Neural progenitor cell (in vitro differentiated cells): Measurements from ENCODE around the gene MFAP3. TPM values are rescaled to one million over a fixed set of nuclear protein-coding genes. Genes with fewer than 3 reads are reported as not detected.

Experiments used
- DNase-seq: peaks from one replicate; pipeline ENCODE4 v3.0.0-alpha.2; 2016; ENCODE audit warnings: low spot score
- H2AFZ ChIP-seq: fragments of 200-600 bp; sonication (generic); replicated peaks from 2 replicates; pipeline ENCODE4 v1.6.1; 2016; ENCODE audit warnings: antibody characterized with exemption
- H3F3A ChIP-seq: fragments of 200-600 bp; sonication (generic); 2 replicates; pipeline ENCODE4 v1.6.1; 2016; ENCODE audit warnings: antibody characterized with exemption, low read depth
- H3K27ac ChIP-seq: fragments of 200-600 bp; sonication (generic); 2 replicates; pipeline ENCODE4 v1.5.1; 2016; ENCODE audit warnings: mild to moderate bottlenecking
- H3K27me3 ChIP-seq: fragments of 200-600 bp; sonication (generic); 2 replicates; pipeline ENCODE4 v1.6.1; 2016; ENCODE audit warnings: mild to moderate bottlenecking, moderate library complexity
- H3K36me3 ChIP-seq: fragments of 200-600 bp; sonication (generic); 2 replicates; pipeline ENCODE4 v1.5.1; 2016
- H3K4me1 ChIP-seq: fragments of 200-600 bp; sonication (generic); 2 replicates; pipeline ENCODE4 v1.6.1; 2016; ENCODE audit warnings: mixed run types
- H3K4me2 ChIP-seq: fragments of 200-600 bp; sonication (generic); 2 replicates; pipeline ENCODE4 v1.6.1; 2016
- H3K4me3 ChIP-seq: fragments of 200-600 bp; sonication (generic); 2 replicates; pipeline ENCODE4 v1.5.1; 2016
- H3K79me2 ChIP-seq: fragments of 200-600 bp; sonication (generic); 2 replicates; pipeline ENCODE4 v1.6.1; 2016; ENCODE audit warnings: low read depth
- H3K9ac ChIP-seq: fragments of 200-600 bp; sonication (generic); 2 replicates; pipeline ENCODE4 v1.6.1; 2016
- H3K9me3 ChIP-seq: fragments of 200-600 bp; sonication (generic); 2 replicates; pipeline ENCODE4 v1.5.1; 2016; ENCODE audit warnings: low read depth
- H4K20me1 ChIP-seq: fragments of 200-600 bp; sonication (generic); 2 replicates; pipeline ENCODE4 v1.6.1; 2016; ENCODE audit warnings: low read depth
- H3K27ac Mint-ChIP-seq: 3 replicates; pipeline ENCODE4 v1.8.0; 2021; ENCODE audit warnings: mixed read lengths
- H3K27me3 Mint-ChIP-seq: 2 replicates; pipeline ENCODE4 v1.8.0; 2022; ENCODE audit warnings: low read depth, mild to moderate bottlenecking, inconsistent platforms, moderate library complexity, mixed read lengths; ENCODE audit not compliant: insufficient read depth
- H3K36me3 Mint-ChIP-seq: 3 replicates; pipeline ENCODE4 v1.8.0; 2021; ENCODE audit warnings: mixed read lengths
- H3K4me1 Mint-ChIP-seq: 3 replicates; pipeline ENCODE4 v1.8.0; 2021; ENCODE audit warnings: mixed read lengths
- H3K4me3 Mint-ChIP-seq: 3 replicates; pipeline ENCODE4 v1.8.0; 2021; ENCODE audit warnings: mild to moderate bottlenecking, moderate library complexity, mixed read lengths
- H3K9me3 Mint-ChIP-seq: 3 replicates; pipeline ENCODE4 v1.8.0; 2020; ENCODE audit warnings: mixed read lengths
- EZH2 ChIP-seq: fragments of 200-600 bp; sonication (generic); IDR thresholded peaks from 2 replicates; pipeline ENCODE4 v1.6.1; 2017; ENCODE audit warnings: antibody characterized with exemption, mild to moderate bottlenecking, moderate library complexity
- EZH2phosphoT487 ChIP-seq: fragments of 200-600 bp; sonication (generic); IDR thresholded peaks from 2 replicates; pipeline ENCODE4 v1.6.1; 2017; ENCODE audit warnings: antibody characterized with exemption
- total RNA-seq: library from RNA; depleted of rRNA; stranded (reverse); fragments of >200 nt; gene quantifications from 2 replicates; pipeline ENCODE4 v1.2.3, GENCODE V29; 2015; ENCODE audit warnings: low replicate concordance
- TF ChIP-seq, protein P1 (sequence below): fragments of 200-600 bp; sonication (generic); IDR thresholded peaks from 2 replicates; pipeline ENCODE4 v1.5.1; 2017; ENCODE audit warnings: antibody characterized with exemption, mild to moderate bottlenecking

The MFAP3 gene
- total RNA-seq, 1 donor from 2014 or later = 89.7 TPM

GRCh38 chr5:154059583-154059982 lies 20.8 kb downstream of the MFAP3 start:
- peaks cover 6% of the 10 kb centered on the region for H3K36me3 Mint-ChIP-seq
- peak overlapping the region; percentile 34 for H3K4me2 ChIP-seq
- no peak for DNase-seq
- peaks cover 6% of the 10 kb centered on the region for H3K79me2 ChIP-seq
- no peak overlapping the region for H3K4me3 ChIP-seq
- no peak overlapping the region for H3K27ac ChIP-seq
- peaks cover 10% of the 10 kb centered on the region for H3K4me1 ChIP-seq
- H2AFZ ChIP-seq = no peak overlapping the region
- H3K27ac Mint-ChIP-seq = no peak overlapping the region
- no peak overlapping the region for H3K9ac ChIP-seq
- H3F3A ChIP-seq = peaks cover 7% of the 10 kb centered on the region
- no peak overlapping the region for H3K4me3 Mint-ChIP-seq
- H3K9me3 ChIP-seq = no peaks in the 10 kb centered on the region
- H3K27me3 Mint-ChIP-seq = no peaks in the 10 kb centered on the region
- H3K36me3 ChIP-seq = no peaks in the 10 kb centered on the region
- TF ChIP-seq EZH2 = no peak
- TF ChIP-seq, protein P1, sequence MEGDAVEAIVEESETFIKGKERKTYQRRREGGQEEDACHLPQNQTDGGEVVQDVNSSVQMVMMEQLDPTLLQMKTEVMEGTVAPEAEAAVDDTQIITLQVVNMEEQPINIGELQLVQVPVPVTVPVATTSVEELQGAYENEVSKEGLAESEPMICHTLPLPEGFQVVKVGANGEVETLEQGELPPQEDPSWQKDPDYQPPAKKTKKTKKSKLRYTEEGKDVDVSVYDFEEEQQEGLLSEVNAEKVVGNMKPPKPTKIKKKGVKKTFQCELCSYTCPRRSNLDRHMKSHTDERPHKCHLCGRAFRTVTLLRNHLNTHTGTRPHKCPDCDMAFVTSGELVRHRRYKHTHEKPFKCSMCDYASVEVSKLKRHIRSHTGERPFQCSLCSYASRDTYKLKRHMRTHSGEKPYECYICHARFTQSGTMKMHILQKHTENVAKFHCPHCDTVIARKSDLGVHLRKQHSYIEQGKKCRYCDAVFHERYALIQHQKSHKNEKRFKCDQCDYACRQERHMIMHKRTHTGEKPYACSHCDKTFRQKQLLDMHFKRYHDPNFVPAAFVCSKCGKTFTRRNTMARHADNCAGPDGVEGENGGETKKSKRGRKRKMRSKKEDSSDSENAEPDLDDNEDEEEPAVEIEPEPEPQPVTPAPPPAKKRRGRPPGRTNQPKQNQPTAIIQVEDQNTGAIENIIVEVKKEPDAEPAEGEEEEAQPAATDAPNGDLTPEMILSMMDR = no peak
- no peak for TF ChIP-seq EZH2phosphoT487
- no peaks in the 10 kb centered on the region for H3K27me3 ChIP-seq
- H3K9me3 Mint-ChIP-seq = no peaks in the 10 kb centered on the region
- peaks cover 27% of the 10 kb centered on the region for H4K20me1 ChIP-seq
- peaks cover 12% of the 10 kb centered on the region for H3K4me1 Mint-ChIP-seq

- Histone ChIP-seq H2AFZ (no peak overlapping the region), H3K4me3 (no peak overlapping the region), H3K79me2 (no peaks in the 10 kb centered on the region), H3K4me2 (no peak overlapping the region), H3K4me1 (peaks cover 10% of the 10 kb centered on the region), H3K9ac (no peak overlapping the region), H3K9me3 (no peaks in the 10 kb centered on the region), H3F3A (peaks cover 7% of the 10 kb centered on the region), H3K27ac (no peak overlapping the region), H3K36me3 (no peaks in the 10 kb centered on the region), H3K27me3 (no peaks in the 10 kb centered on the region), H4K20me1 (peaks cover 27% of the 10 kb centered on the region)
- Mint-ChIP-seq H3K36me3 (peaks cover 4% of the 10 kb centered on the region), H3K27me3 (peaks cover 2% of the 10 kb centered on the region), H3K27ac (no peak overlapping the region), H3K4me3 (no peak overlapping the region), H3K4me1 (peaks cover 12% of the 10 kb centered on the region), H3K9me3 (no peaks in the 10 kb centered on the region)
- TF ChIP-seq, protein P1 = no peak
- TF ChIP-seq EZH2phosphoT487 (no peak), EZH2 (no peak)
- no peak for DNase-seq
These were observed 21.8 kb downstream of the MFAP3 start for GRCh38 chr5:154060606-154061005.

- H4K20me1 ChIP-seq = peaks cover 15% of the 10 kb centered on the region
- H3K9me3 Mint-ChIP-seq = no peaks in the 10 kb centered on the region
- H3K79me2 ChIP-seq = no peaks in the 10 kb centered on the region
- peaks cover 2% of the 10 kb centered on the region for H3K36me3 Mint-ChIP-seq
- no peaks in the 10 kb centered on the region for H3K36me3 ChIP-seq
- H3K9ac ChIP-seq = no peak overlapping the region
- peaks cover 2% of the 10 kb centered on the region for H3K27me3 Mint-ChIP-seq
- H2AFZ ChIP-seq = no peak overlapping the region
- no peak overlapping the region for H3K27ac Mint-ChIP-seq
- H3K4me1 ChIP-seq = peaks cover 10% of the 10 kb centered on the region
- no peak overlapping the region for H3K4me2 ChIP-seq
- H3K4me1 Mint-ChIP-seq = peaks cover 11% of the 10 kb centered on the region
- H3K27ac ChIP-seq = no peak overlapping the region
- H3F3A ChIP-seq = peaks cover 6% of the 10 kb centered on the region
- DNase-seq = no peak
- H3K4me3 Mint-ChIP-seq = no peak overlapping the region
- no peaks in the 10 kb centered on the region for H3K27me3 ChIP-seq
- H3K4me3 ChIP-seq = no peak overlapping the region
- H3K9me3 ChIP-seq = no peaks in the 10 kb centered on the region
- TF ChIP-seq EZH2phosphoT487 = no peak
- TF ChIP-seq, protein P1 = no peak
- TF ChIP-seq EZH2 = no peak
These were observed 24.6 kb downstream of the MFAP3 start for GRCh38 chr5:154063372-154063771.
